Spleen (tissue), 11 donors: ENCODE measurements around the gene RPLP1. TPM values are rescaled to one million over a fixed set of nuclear protein-coding genes. Genes with fewer than 3 reads are reported as not detected.

ENCODE experiments used
- DNase-seq: peaks from one replicate; pipeline ENCODE4 v3.0.0-alpha.2; 2020
- H3K27ac ChIP-seq, 8 donors: fragments of 200-600 bp; sonication (generic) in 7 of 8; 1 replicate in 4 of 8; 2 replicates in 4 of 8; pipeline versions ENCODE4 v1.5.0 to v1.8.0; 2016 to 2021; ENCODE audit warnings: inconsistent platforms in 4 of 8, mild to moderate bottlenecking in 4 of 8, moderate library complexity in 1 of 8
- H3K27me3 ChIP-seq, 7 donors: fragments of 200-600 bp; sonication (generic) in 6 of 7; replicated peaks in 1 of 7; 1 replicate in 4 of 7; 2 replicates in 3 of 7; pipeline versions ENCODE4 v1.5.0 to v1.8.0; 2016 to 2021; ENCODE audit warnings: inconsistent platforms in 3 of 7, mild to moderate bottlenecking in 1 of 7
- H3K36me3 ChIP-seq, 6 donors: fragments of 200-600 bp; sonication (generic) in 5 of 6; 1 replicate in 4 of 6; 2 replicates in 2 of 6; pipeline versions ENCODE4 v1.5.0 to v1.8.0; 2016 to 2021; ENCODE audit warnings: inconsistent platforms in 2 of 6
- H3K4me1 ChIP-seq, 6 donors: fragments of 200-600 bp; sonication (generic) in 5 of 6; 1 replicate in 3 of 6; 2 replicates in 3 of 6; pipeline versions ENCODE4 v1.5.0 to v1.8.0; 2016 to 2021; ENCODE audit warnings: inconsistent platforms in 3 of 6
- H3K4me3 ChIP-seq, 8 donors: fragments of 200-600 bp; sonication (generic) in 7 of 8; 1 replicate in 4 of 8; 2 replicates in 4 of 8; pipeline versions ENCODE4 v1.5.0 to v1.8.0; 2016 to 2021; ENCODE audit warnings: inconsistent platforms in 4 of 8, mild to moderate bottlenecking in 4 of 8, moderate library complexity in 2 of 8
- H3K9me3 ChIP-seq, 8 donors: fragments of 200-600 bp; sonication (generic) in 7 of 8; 1 replicate in 4 of 8; 2 replicates in 4 of 8; pipeline versions ENCODE4 v1.5.0 to v1.8.0; 2016 to 2021; ENCODE audit warnings: inconsistent platforms in 4 of 8
- CTCF ChIP-seq, 11 experiments: fragments of 200-600 bp in 7 of 11; fragments of 450-650 bp in 4 of 11; sonication (generic) in 4 of 11; IDR thresholded peaks in 8 of 11; conservative IDR thresholded peaks in 3 of 11; 1 replicate in 7 of 11; 2 replicates in 4 of 11; pipeline versions ENCODE4 v1.4.0 to v1.8.0; 2016 to 2021; ENCODE audit warnings: antibody characterized with exemption in 11 of 11, inconsistent platforms in 4 of 11, mild to moderate bottlenecking in 1 of 11
- POLR2A ChIP-seq, 3 donors: fragments of 450-650 bp; IDR thresholded peaks; one replicate each; pipeline ENCODE4 v1.5.1; 2017; ENCODE audit warnings: antibody characterized with exemption in 3 of 3, mild to moderate bottlenecking in 1 of 3
- POLR2AphosphoS5 ChIP-seq, 3 donors: sonication (generic); formaldehyde crosslinking; IDR thresholded peaks; one replicate each; pipeline ENCODE4 v1.5.1; 2017; ENCODE audit warnings: antibody characterized with exemption in 3 of 3
- WGBS, 5 donors: extraction: QIAGEN DNeasy Blood & Tissue Kit in 3 of 5; methylation state at CpG; one replicate each; pipeline versions ENCODE4 v1.1.5 to v1.1.7; 2013 to 2018; 5-methylcytosine and 5-hydroxymethylcytosine counted together
- intact Hi-C: fragments of 100-400 bp; cut with DNase I; formaldehyde crosslinking; loops from one replicate; pipeline ENCODE4 v1.15.0; 2023; ENCODE audit warnings: low total_unique reads
- polyA plus RNA-seq, 3 donors: library from polyadenylated mRNA; stranded (reverse); fragments of 200-250 nt; gene quantifications; one replicate each; pipeline ENCODE4 v1.2.1, GENCODE V29; 2013
- total RNA-seq, 7 donors: library from RNA; depleted of rRNA in 3 of 7; stranded (reverse); fragments of >200 nt in 3 of 7; fragmentation: NEBNext Ultra II Directional in 4 of 7; extraction: Animal tissue kit (Norgen Biotek cat#: 25700) in 4 of 7; gene quantifications; one replicate each; pipeline versions ENCODE4 v1.1.0 to v1.2.1, GENCODE V29; 2016 to 2021
- donor health status: healthy with polysubstance abuse.
- donor health status: DM: no; HTN: no; CAD: no; lungs with moderate emphysema.
- donor health status: DM: no; HTN: no; CAD: no.
- donor health status: Bipolar disorder and iron deficiency.
- donor health status: healthy.
- donor health status: DM: no; HTN: no; CAD: no.
- donor health status: DM: yes; HTN: yes; CAD: no.

RPLP1 gene
- total and polyA plus RNA-seq, 10 donors = 439 to 3,995 (median 1,492) TPM

GRCh38 chr15:69462493-69463181, 10.0 kb downstream of the RPLP1 start:
- intact Hi-C loops = no loop called here
- Histone ChIP-seq H3K27ac (peak overlapping the region; percentile 77 to 91 (median 88)), H3K9me3 (no peaks in the 10 kb centered on the region), H3K36me3 (peaks cover 0 to 5% (median under 1%) of the 10 kb centered on the region in 6 donors), H3K4me1 (peaks cover 9 to 52% (median 20%) of the 10 kb centered on the region in 6 donors), H3K27me3 (no peaks in the 10 kb centered on the region), H3K4me3 (peak overlapping the region; percentile 35 to 72 (median 46))
- TF ChIP-seq CTCF (IDR thresholded peaks at IDR 0.05 in 8 of 11, conservative IDR thresholded peaks at IDR 0.05 in 3 of 11) (peak; percentile 80 to 97 (median 95)), POLR2AphosphoS5 (IDR thresholded peaks at IDR 0.05) (peak; percentile 88 to 91 (median 91)), POLR2A (IDR thresholded peaks at IDR 0.05) (peak in 1 of 3 donors; percentile 54)
- DNase-seq = peak; percentile 98
- 1 to 5% (median 3%) methylated on average over 45 to 46 of the region's 46 CpGs for WGBS, 5 donors

GRCh38 chr15:69463182-69463756, 10.7 kb downstream of the RPLP1 start:
- DNase-seq = no peak
- Histone ChIP-seq H3K27me3 (no peaks in the 10 kb centered on the region), H3K4me3 (peak overlapping the region; percentile 35 to 72 (median 46)), H3K27ac (peak overlapping the region; percentile 77 to 91 (median 88)), H3K36me3 (no peaks in the 10 kb centered on the region), H3K4me1 (peaks cover 11 to 59% (median 25%) of the 10 kb centered on the region in 6 donors), H3K9me3 (no peaks in the 10 kb centered on the region)
- 28 to 37% (median 31%) methylated on average over 13 of the region's 13 CpGs for WGBS, 5 donors
- TF ChIP-seq POLR2A (IDR thresholded peaks at IDR 0.05) = no peak
- TF ChIP-seq POLR2AphosphoS5 (IDR thresholded peaks at IDR 0.05) = no peak
- TF ChIP-seq CTCF (IDR thresholded peaks at IDR 0.05 in 8 of 11, conservative IDR thresholded peaks at IDR 0.05 in 3 of 11) = no peak
- intact Hi-C loops = no loop called here

GRCh38 chr15:69465253-69465652, 12.6 kb downstream of the RPLP1 start:
- Histone ChIP-seq H3K4me3 (no peak overlapping the region), H3K27ac (no peak overlapping the region), H3K27me3 (no peaks in the 10 kb centered on the region), H3K9me3 (no peaks in the 10 kb centered on the region), H3K36me3 (no peaks in the 10 kb centered on the region), H3K4me1 (peaks cover 13 to 71% (median 35%) of the 10 kb centered on the region in 6 donors)
- DNase-seq = no peak
- TF ChIP-seq POLR2A (IDR thresholded peaks at IDR 0.05) = no peak
- no peak for TF ChIP-seq CTCF (IDR thresholded peaks at IDR 0.05 in 8 of 11, conservative IDR thresholded peaks at IDR 0.05 in 3 of 11)
- TF ChIP-seq POLR2AphosphoS5 (IDR thresholded peaks at IDR 0.05) = no peak
- intact Hi-C loops = no loop called here
- 91 to 100% (median 100%) methylated on average over 1 of the region's 1 CpG for WGBS, 5 donors

- H3K27me3 ChIP-seq = no peaks in the 10 kb centered on the region
- no peaks in the 10 kb centered on the region for H3K36me3 ChIP-seq
- 75 to 96% (median 86%) methylated on average over 2 of the region's 2 CpGs for WGBS, 5 donors
- TF ChIP-seq POLR2A (IDR thresholded peaks at IDR 0.05) = no peak
- no peak for TF ChIP-seq POLR2AphosphoS5 (IDR thresholded peaks at IDR 0.05)
- TF ChIP-seq CTCF (IDR thresholded peaks at IDR 0.05 in 8 of 11, conservative IDR thresholded peaks at IDR 0.05 in 3 of 11) = no peak
- H3K27ac ChIP-seq = no peak overlapping the region
- peaks cover 11 to 56% (median 32%) of the 10 kb centered on the region in 6 donors for H3K4me1 ChIP-seq
- no peak overlapping the region for H3K4me3 ChIP-seq
- intact Hi-C loops = no loop called here
- H3K9me3 ChIP-seq = no peaks in the 10 kb centered on the region
- DNase-seq = no peak
Measured at GRCh38 chr15:69466733-69467132, 14.1 kb downstream of the RPLP1 start.
